Stimulated activated CD4-positive, alpha-beta T cell treated with anti-CD3 and anti-CD28 coated beads, Interleukin-1b, Interleukin-23, amount 100 ng/mL, for 48 hours (primary cell): Measurements from ENCODE around the gene TSPEAR.
"Not testable (repeated sequence)": the region's sequence is repeated elsewhere in the genome, so short reads cannot be mapped to it uniquely, and the experiment has no call there.

Experiments used
- DNase-seq: peaks from one replicate; pipeline ENCODE4 v3.0.0-alpha.2; 2020

Gene TSPEAR

DNA sequence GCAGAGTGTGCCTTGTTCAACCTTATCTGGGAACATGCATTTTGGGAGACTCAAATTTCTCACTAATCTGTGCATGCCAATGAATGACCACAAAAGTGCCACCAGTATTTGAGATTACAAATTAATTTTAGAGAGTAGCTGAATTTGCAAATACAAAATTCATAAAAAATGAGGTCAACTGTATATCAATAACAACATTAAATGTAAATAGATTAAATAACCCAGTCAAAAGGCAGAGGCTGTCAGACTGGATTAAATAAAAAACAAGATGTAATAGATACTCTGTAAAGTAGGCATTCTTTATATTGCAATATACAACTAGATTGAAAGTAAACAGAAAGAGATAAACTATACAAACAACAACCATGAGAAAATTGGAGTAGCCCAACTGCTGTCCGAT lies 147.3 kb downstream of the TSPEAR start:
- DNase-seq: no peak

DNA sequence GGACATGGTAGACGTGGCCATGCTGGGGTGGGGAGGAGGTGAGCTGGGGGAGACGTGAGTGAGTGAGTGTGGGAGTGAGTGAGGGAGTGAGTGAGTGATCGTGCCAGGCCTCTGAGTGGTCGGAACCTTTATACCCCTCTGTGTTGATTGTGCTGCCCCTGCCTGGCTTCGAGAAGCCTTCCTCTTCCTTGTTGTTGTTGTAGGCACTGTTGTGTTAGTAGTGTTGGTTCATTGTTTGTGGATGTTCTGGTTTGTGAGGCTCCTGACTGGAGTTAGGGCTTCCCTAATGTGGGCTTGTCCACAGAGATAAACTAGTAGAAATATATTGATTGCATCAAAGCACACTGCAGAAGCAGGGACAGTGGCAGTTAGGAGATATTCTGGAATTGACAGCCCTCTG lies 152.7 kb downstream of the TSPEAR start, which contains the start of gene KRTAP10-3:
Gene KRTAP10-3 (minus strand): TSS at position 101 of the 400 bp plus-strand sequence. CDS start 80 bp downstream, at position 21.
- DNase-seq: no peak

DNA sequence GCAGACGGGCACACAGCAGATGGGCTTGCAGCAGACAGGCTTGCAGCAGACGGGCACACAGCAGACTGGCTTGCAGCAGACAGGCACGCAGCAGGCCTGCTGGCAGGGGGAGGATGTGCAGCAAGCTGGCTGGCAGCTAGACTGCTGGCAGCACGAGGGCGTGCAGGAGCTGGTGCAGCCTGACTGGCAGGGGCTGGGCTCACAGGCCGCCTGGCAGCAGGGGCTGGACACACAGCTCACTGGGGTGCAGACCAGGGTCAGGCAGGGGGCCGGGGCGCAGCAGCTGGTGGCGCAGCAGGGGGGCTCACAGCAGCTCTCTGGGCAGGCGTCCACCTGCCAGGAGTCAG lies 153.1 kb downstream of the TSPEAR start:
- not testable (repeated sequence) for DNase-seq

GRCh38 chr21:44557491-44558328 lies 153.7 kb downstream of the TSPEAR start:
- no peak for DNase-seq

GRCh38 chr21:44556879-44557278 lies 154.5 kb downstream of the TSPEAR start:
- no peak for DNase-seq

DNA sequence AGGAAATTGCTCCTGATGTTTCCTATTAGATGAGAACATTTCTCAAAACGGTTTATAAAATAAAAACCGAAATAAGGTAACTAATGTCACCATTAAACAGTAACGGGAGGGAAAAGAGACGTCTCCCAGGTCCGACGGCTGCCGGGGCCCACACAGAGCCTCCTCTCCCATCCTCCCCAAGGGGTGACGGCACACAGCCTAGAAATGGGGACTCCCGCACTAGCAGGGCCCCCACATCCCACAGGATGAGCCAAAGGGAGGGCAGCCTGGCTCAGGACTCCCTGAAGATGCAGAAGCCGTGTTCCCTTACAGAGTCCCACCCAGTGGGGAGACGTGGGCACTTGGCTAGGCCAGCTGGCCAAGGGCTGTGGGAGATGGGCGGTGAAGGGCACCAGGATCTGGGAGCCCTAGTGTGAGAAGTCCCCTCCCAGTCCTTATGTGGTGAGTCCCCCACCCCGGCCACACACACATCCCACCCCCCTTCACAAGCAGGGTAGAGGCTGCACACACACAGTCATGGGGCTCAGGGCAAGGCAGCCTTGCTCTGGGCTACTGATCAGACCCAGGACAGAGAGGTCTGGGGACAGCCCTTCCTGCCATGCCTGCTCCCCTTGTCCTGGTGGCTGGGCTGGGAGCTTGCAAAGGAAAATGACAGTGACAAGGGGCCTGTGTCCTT lies 156.0 kb downstream of the TSPEAR start:
- DNase-seq: no peak

- DNase-seq: no peak
These were observed 158.7 kb downstream of the TSPEAR start for GRCh38 chr21:44552681-44553080.

DNA sequence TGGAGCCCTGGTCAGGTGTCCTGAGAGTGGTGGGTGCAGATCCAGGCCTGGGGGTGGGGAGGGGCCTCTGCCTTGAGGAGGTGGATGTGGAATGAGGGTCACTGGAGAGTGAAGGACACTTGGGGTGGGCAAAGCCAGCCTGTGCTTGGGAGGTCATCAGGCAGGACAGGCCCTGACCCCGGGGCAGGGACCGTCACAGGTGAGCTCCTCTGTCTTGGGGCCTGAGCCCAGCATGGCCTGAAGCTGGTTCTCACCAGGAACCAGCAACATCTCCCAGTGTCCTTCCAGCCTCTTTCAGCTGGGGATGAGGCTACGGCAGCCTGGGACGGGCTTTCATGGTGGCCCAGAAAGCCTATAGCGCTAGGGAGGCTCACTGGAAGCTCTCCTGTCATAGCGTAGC lies 159.2 kb downstream of the TSPEAR start:
- DNase-seq: no peak

DNA sequence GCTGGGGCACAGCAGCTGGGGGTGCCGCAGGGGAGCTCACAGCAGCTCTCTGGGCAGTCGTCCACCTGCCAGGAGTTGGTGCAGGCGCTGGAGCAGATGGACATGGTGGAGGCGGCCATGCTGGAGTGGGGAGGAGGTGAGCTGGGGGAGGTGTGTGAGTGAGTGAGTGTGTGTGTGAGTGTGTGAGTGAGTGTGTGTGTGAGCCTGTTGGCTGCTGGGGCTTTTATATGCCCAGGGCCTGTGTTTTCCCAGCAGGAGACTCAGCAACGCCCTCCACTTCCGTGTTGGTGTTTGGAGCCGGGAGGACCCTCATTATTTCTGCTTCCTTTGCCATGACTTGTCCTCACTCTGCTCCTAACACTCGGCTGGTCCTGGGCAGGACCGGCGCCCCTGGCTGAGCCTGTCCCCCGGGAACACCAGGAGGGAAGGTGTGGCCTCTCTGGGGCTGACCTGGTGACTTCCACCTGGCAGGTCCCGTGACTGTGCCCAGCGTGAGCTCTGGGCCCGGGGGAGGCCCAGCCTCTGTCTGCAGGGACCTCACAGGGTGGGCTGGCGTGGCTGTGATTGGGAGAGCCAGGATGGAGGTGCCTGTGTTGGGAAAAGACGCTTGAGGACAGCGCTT lies 159.9 kb downstream of the TSPEAR start, which contains the start of gene KRTAP10-2:
Gene KRTAP10-2 (minus strand): TSS at position 166 of the 622 bp plus-strand sequence. CDS start 47 bp downstream, at position 119.
- DNase-seq: no peak

- DNase-seq: no peak
These were observed 160.6 kb downstream of the TSPEAR start for GRCh38 chr21:44550807-44551206.

- DNase-seq: not testable (repeated sequence)
These were observed 161.1 kb downstream of the TSPEAR start for GRCh38 chr21:44550285-44550684.

DNA sequence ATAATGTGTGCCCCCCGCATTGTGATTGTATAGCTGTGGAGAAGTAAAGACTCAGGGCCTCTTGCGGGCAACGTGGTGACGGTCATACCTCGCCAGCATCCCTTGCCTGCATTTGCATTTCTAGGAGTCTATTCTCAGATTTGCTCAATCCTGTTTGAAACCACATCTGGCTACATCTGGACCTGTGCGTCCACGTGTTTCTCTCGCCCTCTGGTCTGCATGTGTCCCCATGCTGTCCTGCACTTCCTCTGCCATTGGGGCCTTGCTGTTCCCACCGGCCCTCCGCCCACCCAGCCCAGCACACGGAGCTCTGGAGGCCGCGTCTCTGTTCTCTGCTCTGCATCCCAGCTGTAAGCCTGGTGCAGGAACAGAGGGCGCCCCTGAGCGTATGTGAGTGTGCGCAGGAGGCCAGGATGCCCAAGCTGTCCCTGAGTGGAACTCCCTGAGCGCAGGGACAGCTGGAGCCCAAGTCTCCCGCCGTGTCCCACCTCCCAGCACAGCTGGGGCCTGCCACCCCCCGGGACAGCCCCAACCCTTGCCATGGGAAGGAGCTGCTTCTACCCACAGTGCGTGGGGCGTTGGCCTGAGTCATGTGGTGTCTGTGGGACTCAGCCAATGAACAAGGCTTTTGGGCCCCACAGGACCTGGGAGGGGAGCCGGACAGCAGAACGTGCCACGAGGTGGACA lies 161.7 kb downstream of the TSPEAR start:
- DNase-seq: no peak

GRCh38 chr21:44548922-44549321 lies 162.4 kb downstream of the TSPEAR start:
- DNase-seq: no peak

DNA sequence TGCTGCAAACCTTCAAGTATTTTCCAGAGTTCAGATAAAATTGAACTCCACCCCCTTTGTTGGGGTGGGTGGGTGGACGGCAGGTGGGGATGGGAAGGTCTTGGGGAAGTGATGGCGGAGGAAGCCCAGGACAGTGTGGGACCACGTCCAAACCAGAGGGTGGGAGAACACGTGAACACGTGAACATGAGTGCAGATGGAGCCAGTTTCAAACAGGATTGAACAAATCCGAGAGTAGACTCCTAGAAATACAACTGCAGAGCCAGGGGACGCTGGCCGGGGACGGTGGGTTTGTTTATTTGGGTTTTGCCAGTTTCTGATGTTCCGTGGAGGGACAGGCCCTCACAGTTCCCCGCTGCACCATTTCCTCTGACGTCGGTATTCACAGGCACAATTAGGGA lies 163.0 kb downstream of the TSPEAR start:
- DNase-seq: no peak

- no peak for DNase-seq
These were observed 163.6 kb downstream of the TSPEAR start for GRCh38 chr21:44547656-44548331.

DNA sequence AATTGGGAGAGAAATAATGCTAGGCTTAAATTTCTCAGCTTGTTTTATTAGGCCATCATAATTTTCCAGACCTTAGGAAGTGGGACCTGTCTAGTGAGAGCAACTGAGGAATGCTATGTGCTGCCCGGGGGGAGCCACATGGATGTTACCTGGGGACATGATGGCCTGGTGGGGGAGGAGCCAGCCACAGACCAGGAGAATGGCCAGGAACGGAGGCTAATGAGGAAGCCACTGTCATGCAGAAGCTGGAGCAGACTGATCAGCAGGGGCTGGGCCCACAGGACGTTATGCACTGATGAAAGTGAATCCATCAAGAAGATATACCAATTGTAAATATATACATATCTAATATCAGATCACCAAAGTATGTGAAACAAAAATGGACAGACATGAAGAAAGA lies 166.8 kb downstream of the TSPEAR start:
- no peak for DNase-seq

DNA sequence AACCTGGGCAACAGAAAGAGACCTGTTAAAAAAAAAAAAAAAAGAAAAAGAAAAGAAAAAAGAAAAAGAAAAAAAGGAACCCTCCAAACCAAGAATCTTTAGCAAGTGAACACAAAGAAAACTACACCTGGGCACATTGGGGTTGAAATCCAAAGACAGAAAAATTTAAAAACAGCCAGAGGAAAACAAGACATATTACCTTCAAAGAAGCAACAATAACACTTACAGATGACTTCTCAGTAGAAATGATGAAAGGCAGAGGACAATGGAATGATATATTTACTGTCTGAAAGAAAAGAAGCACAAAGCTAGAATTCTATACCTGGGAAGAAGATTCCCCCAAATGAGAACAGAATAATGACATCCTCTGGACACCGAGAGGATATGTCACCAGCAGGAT lies 168.7 kb downstream of the TSPEAR start:
- no peak for DNase-seq

DNA sequence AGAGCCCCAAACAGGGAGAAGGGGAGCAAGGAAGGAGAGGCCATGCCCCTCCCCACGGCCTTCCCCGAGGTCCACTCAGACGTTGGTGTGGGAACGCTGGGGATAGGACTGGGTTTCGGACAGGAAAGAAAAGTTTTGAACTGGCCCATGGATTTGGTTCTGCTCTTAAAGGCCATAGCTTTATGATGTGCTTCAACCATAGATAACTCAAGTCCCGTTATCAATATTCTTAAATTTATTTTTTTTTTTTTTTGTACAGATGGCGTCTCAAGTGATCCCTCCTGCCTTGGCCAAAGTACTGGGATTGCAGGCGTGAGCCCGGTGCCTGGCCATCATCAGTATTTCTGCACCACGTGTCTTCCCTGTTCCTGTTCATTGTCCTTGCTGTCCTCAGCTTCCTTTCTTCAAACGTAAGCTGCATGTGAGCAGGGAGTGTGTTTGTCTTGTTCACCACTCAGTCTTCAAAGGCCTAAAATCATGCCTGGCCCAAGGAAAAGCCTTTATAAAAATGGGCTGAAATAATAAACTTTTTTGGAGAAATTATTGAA lies 170.6 kb downstream of the TSPEAR start:
- no peak for DNase-seq

DNA sequence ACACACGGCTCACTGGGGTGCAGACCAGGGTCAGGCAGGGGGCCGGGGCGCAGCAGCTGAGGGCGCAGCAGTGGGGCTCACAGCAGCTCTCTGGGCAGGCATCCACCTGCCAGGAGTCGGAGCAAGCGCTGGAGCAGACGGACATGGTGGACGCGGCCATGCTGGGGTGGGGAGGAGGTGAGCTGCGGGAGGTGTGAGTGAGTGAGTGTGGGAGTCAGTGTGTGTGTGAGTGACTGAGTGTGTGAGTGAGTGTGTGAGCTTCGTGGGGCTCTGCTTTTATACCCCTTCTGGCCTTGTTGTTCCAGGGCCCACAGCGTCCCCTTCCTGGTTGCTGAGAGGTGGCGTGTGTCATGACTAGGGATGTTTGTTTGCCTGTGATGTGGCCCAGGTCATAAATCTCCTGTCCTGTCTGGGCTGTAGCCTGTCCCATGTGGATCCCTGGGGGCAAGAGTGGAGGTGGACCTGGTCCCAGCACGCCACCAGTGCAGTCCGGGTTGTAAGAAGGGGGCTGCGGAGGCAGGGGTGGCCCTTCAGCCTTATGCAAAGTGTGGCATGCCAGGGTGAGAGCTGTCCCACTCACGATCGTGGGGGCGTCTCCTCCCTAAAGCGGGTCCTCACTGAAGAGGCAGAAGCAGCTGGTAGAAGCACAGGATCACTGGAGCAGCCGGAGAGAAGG lies 171.2 kb downstream of the TSPEAR start, which contains the start of gene KRTAP10-1:
Gene KRTAP10-1 (minus strand): TSS at position 205 of the 676 bp plus-strand sequence. CDS start 45 bp downstream, at position 160.
- no peak for DNase-seq

DNA sequence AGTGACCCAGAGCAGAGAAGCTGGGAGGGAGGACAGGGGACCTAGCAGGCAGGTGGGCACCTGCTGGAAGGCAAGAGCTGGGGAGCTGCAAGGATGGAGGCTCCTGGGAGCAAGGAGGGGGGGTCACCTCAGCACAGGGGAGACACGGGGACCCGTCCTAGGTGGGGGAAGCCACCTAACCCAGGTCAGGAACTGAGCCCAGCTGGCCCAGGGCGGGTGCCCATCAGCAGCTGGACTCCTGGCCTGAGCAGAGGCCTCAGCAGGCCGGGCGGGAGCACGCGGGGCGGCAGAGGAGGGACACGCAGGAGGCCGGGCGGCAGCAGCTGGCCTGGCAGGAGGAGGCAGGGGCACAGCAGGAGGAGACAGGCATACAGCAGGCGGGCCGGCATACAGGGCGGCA lies 172.3 kb downstream of the TSPEAR start:
- no peak for DNase-seq
